HG03565 (cell line): ENCODE data around the gene PARP16.

Source experiments
- ATAC-seq: cut with Tn5 transposase; IDR thresholded peaks from one replicate; pipeline ENCODE4 v1.9.1; 2021; ENCODE audit warnings: mild to moderate bottlenecking, moderate library complexity; ENCODE audit not compliant: unreplicated experiment

Gene PARP16

GRCh38 chr15:65286704-65287519 lies at the start of gene PARP16:
PARP16 (minus strand) TSS chr15:65286883; CDS start chr15:65286426, 457 bp downstream.
- ATAC-seq = peak; percentile 87

GRCh38 chr15:65335278-65336055 lies 48.8 kb upstream of the PARP16 start:
- ATAC-seq = no peak

- no peak for ATAC-seq
Measured at GRCh38 chr15:65334586-65335231, 48.0 kb upstream of the PARP16 start.

GRCh38 chr15:65333856-65334255 lies 47.2 kb upstream of the PARP16 start:
- no peak for ATAC-seq

GRCh38 chr15:65333148-65333820 lies 46.6 kb upstream of the PARP16 start:
- ATAC-seq = no peak

- no peak for ATAC-seq
Measured at GRCh38 chr15:65332391-65333147, 45.9 kb upstream of the PARP16 start.

GRCh38 chr15:65331811-65332210 lies 45.1 kb upstream of the PARP16 start:
- no peak for ATAC-seq

- no peak for ATAC-seq
Measured at GRCh38 chr15:65330934-65331645, 44.4 kb upstream of the PARP16 start.

GRCh38 chr15:65329984-65330735 lies 43.5 kb upstream of the PARP16 start:
- ATAC-seq = no peak

GRCh38 chr15:65329288-65329983 lies 42.8 kb upstream of the PARP16 start:
- ATAC-seq = no peak

- ATAC-seq = no peak
Measured at GRCh38 chr15:65328506-65329287, 42.0 kb upstream of the PARP16 start.

GRCh38 chr15:65327651-65328393 lies 41.1 kb upstream of the PARP16 start:
- no peak for ATAC-seq

- no peak for ATAC-seq
Measured at GRCh38 chr15:65326818-65327217, 40.1 kb upstream of the PARP16 start.

GRCh38 chr15:65326117-65326526 lies 39.4 kb upstream of the PARP16 start:
- no peak for ATAC-seq

- ATAC-seq = no peak
Measured at GRCh38 chr15:65323071-65323511, 36.4 kb upstream of the PARP16 start.

- peak; percentile 51 for ATAC-seq
Measured at GRCh38 chr15:65318870-65319356, 32.2 kb upstream of the PARP16 start.
